ENCODE results near the gene MED15. TPM values are rescaled to one million over a fixed set of nuclear protein-coding genes. Genes with fewer than 3 reads are reported as not detected.

Gene MED15
- total and polyA plus RNA-seq, 2 donors from 2014 or later, result 31.7 to 102 TPM

- H3K27me3 ChIP-seq (ENCODE audit: control insufficient read depth, insufficient read depth, low read length), result no peaks in the 10 kb centered on the region
- no peak overlapping the region for H3K27ac ChIP-seq (ENCODE audit: low read depth in 2 of 2, low read length in 2 of 2)
- H3K9me3 ChIP-seq (ENCODE audit: control insufficient read depth in 2 of 3, insufficient read depth in 1 of 3, low read length in 3 of 3), result no peaks in the 10 kb centered on the region
- no peak for DNase-seq
- H3K9ac ChIP-seq (ENCODE audit: low read length in 3 of 3), result no peak overlapping the region
- peaks cover 0 to 9% (median 0%) of the 10 kb centered on the region in 3 donors for H3K4me1 ChIP-seq (ENCODE audit: control insufficient read depth in 2 of 3, insufficient read depth in 2 of 3, low read depth in 1 of 3, low read length in 3 of 3)
- no peak for FAIRE-seq
- no peak overlapping the region for H3K4me3 ChIP-seq (ENCODE audit: low read length in 3 of 3)
- TF ChIP-seq, protein P1, sequence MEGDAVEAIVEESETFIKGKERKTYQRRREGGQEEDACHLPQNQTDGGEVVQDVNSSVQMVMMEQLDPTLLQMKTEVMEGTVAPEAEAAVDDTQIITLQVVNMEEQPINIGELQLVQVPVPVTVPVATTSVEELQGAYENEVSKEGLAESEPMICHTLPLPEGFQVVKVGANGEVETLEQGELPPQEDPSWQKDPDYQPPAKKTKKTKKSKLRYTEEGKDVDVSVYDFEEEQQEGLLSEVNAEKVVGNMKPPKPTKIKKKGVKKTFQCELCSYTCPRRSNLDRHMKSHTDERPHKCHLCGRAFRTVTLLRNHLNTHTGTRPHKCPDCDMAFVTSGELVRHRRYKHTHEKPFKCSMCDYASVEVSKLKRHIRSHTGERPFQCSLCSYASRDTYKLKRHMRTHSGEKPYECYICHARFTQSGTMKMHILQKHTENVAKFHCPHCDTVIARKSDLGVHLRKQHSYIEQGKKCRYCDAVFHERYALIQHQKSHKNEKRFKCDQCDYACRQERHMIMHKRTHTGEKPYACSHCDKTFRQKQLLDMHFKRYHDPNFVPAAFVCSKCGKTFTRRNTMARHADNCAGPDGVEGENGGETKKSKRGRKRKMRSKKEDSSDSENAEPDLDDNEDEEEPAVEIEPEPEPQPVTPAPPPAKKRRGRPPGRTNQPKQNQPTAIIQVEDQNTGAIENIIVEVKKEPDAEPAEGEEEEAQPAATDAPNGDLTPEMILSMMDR (IDR thresholded peaks at IDR 0.05; ENCODE audit: borderline replicate concordance, extremely low read depth, insufficient read depth), result no peak
- peaks cover 0 to 8% (median 0%) of the 10 kb centered on the region in 3 donors for H3K36me3 ChIP-seq (ENCODE audit: control insufficient read depth in 2 of 3, insufficient read depth in 3 of 3, low read length in 3 of 3)
- intact Hi-C loops (cut with DNase I), result no loop called here
These were observed 17.0 kb upstream of the MED15 start for GRCh38 chr22:20490183-20490940.

- no peak for FAIRE-seq
- H3K36me3 ChIP-seq (ENCODE audit: control insufficient read depth in 2 of 3, insufficient read depth in 3 of 3, low read length in 3 of 3), result peaks cover 0 to 8% (median 0%) of the 10 kb centered on the region in 3 donors
- no peak for DNase-seq
- no peaks in the 10 kb centered on the region for H3K9me3 ChIP-seq (ENCODE audit: control insufficient read depth in 2 of 3, insufficient read depth in 1 of 3, low read length in 3 of 3)
- H3K4me3 ChIP-seq (ENCODE audit: low read length in 3 of 3), result no peak overlapping the region
- intact Hi-C loops (cut with DNase I), result no loop called here
- TF ChIP-seq, protein P1 (IDR thresholded peaks at IDR 0.05; ENCODE audit: borderline replicate concordance, extremely low read depth, insufficient read depth), result no peak
- H3K27me3 ChIP-seq (ENCODE audit: control insufficient read depth, insufficient read depth, low read length), result no peaks in the 10 kb centered on the region
- peaks cover 0 to 9% (median 0%) of the 10 kb centered on the region in 3 donors for H3K4me1 ChIP-seq (ENCODE audit: control insufficient read depth in 2 of 3, insufficient read depth in 2 of 3, low read depth in 1 of 3, low read length in 3 of 3)
- no peak overlapping the region for H3K9ac ChIP-seq (ENCODE audit: low read length in 3 of 3)
- H3K27ac ChIP-seq (ENCODE audit: low read depth in 2 of 2, low read length in 2 of 2), result no peak overlapping the region
These were observed 16.5 kb upstream of the MED15 start for GRCh38 chr22:20490941-20491307.

DNA sequence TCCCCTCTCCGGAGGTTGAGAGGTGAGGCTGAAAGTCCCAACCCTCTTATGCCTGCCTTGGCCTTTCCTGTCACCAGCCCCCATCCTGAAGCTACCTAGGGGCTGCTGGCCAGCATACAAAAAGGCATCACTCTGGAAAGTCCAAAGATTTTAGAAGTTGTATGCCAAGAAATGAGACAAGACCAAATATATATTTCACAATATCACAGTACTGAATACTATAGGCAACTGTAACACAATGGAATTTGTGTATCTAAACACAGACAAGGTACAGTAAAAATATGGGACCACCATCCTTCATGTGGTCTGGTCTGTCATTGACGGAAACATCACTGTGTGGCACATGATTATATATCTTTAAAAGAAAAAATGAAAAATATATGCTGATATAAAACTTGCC, 16.1 kb upstream of the MED15 start:
- Histone ChIP-seq H3K4me1 (ENCODE audit: control insufficient read depth in 2 of 3, insufficient read depth in 2 of 3, low read depth in 1 of 3, low read length in 3 of 3) (peaks cover 0 to 11% (median 0%) of the 10 kb centered on the region in 3 donors), H3K9me3 (ENCODE audit: control insufficient read depth in 2 of 3, insufficient read depth in 1 of 3, low read length in 3 of 3) (no peaks in the 10 kb centered on the region), H3K27ac (ENCODE audit: low read depth in 2 of 2, low read length in 2 of 2) (no peak overlapping the region), H3K36me3 (ENCODE audit: control insufficient read depth in 2 of 3, insufficient read depth in 3 of 3, low read length in 3 of 3) (peaks cover 0 to 8% (median 0%) of the 10 kb centered on the region in 3 donors), H3K27me3 (ENCODE audit: control insufficient read depth, insufficient read depth, low read length) (no peaks in the 10 kb centered on the region), H3K4me3 (ENCODE audit: low read length in 3 of 3) (no peak overlapping the region), H3K9ac (ENCODE audit: low read length in 3 of 3) (no peak overlapping the region)
- DNase-seq (peak in 1 of 5 donors; percentile 8), FAIRE-seq (no peak)
- TF ChIP-seq, protein P1 (IDR thresholded peaks at IDR 0.05; ENCODE audit: borderline replicate concordance, extremely low read depth, insufficient read depth), result no peak
- intact Hi-C loops (cut with DNase I), result no loop called here

Measured in kidney (tissue), 14 donors.